Skeletal muscle cell (primary cell): ENCODE data around the gene ADSL.
"Not testable (repeated sequence)": the region's sequence is repeated elsewhere in the genome, so short reads cannot be mapped to it uniquely, and the experiment has no call there.

ENCODE experiments used
- DNase-seq: peaks from one replicate; pipeline ENCODE4 v3.0.0-alpha.2; 2010; ENCODE audit warnings: low read depth
- H3K4me3 ChIP-seq: 2 replicates; pipeline ENCODE4 v1.5.1; 2011; ENCODE audit warnings: low read depth, mild to moderate bottlenecking, control low read depth, low read length, moderate library complexity

Gene ADSL

DNA sequence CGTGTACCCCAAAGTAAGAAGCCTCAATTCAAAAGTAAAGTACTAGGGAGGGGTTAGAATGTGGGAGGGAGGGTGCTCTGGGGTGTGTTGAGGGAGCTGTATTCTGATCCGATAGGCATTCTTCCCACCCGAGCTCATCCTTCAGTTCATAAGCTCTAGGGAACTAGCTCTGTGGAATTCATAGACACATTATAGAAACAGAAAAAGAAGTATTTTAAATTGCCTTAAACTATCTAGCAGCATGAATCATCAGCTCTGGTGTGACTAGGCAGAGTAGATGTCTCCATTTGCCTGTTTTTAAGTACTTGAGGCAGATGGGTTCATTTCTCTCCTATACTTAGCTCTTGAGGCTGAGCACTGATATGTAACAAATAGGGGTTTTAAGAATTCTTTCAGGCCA is 16.8 kb downstream of the ADSL start:
- no peak overlapping the region for H3K4me3 ChIP-seq
- peak; percentile 49 for DNase-seq

DNA sequence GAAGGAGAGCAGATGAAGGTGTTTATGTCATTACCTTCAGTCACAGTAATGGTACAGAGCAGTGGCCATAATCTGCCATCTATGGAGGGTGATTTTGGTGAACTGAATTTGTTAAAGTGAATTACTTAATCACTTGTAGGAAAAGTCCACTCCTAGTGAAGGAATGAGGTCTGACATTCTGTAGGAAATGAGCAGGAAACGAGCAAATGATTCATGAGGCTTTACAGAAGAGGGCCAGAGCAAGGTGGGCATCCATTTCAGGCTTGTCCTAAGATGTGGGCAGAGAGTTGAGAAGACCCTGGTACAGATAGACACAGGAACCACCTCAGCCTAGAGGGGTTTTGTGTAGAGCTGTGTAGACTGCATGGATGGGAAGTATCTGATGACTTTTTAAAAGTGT is 18.1 kb downstream of the ADSL start:
- no peak overlapping the region for H3K4me3 ChIP-seq
- no peak for DNase-seq

- no peak for DNase-seq
Measured at GRCh38 chr22:40366068-40366467, 19.8 kb downstream of the ADSL start.

DNA sequence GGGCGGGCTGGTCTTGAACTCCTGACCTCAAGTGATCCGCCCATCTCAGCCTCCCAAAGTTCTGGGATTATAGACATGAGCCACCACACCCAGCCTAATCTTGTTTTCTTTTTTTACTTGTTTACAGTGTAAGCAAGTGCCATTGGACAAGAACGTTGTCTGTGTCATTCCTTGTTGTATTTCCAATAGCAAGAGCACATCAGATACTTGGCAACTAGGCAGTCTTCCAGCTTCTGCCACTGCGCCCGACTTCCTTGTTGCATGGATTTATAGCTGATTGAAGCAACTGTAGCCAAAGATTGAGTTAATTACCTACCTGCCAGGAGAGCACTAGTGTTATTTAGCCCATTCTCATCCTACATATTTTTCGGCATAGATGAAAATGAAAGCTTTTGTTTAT is 21.0 kb downstream of the ADSL start:
- H3K4me3 ChIP-seq, result no peak overlapping the region
- no peak for DNase-seq

More at GRCh38 chr22:40366068-40366467, 19.8 kb downstream of the ADSL start:
- no peak overlapping the region for H3K4me3 ChIP-seq

DNA sequence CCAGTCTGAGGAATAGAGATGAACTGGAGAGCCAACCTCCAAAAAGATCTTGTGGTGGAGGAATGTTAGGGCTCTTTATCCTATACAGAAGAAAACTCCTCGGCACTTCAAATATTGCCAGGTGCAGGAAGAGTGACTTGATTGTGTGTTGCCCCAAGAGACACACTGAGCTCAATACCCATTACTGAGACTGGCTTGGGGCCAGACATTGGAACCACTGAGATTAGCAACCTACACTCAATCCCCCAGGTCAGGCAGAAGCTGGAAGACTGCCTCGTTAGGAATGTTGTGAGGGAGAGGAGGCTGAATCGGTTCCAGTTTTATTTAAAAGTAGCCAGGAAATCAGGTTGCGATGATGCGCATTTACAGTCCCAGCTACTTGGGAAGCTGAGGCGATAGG is 21.7 kb downstream of the ADSL start:
- no peak for DNase-seq
- H3K4me3 ChIP-seq, result no peak overlapping the region

DNA sequence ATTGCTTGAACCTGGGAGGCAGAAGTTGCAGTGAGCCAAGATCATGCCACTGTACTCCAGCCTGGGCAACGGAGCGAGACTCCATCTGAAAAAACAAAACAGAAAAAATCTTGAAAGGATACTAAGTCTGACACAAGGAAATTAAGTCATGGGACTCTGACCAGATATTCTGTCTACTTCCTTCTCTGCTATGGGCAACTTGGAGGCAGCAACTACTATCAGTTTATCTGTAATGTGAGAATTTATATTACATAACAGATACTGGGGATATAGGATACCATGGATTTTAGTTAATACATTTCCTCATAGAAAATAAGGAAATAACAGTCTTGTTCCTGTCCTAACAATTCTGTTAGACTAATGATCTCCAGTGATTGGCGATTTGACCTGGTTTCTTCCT is 22.5 kb downstream of the ADSL start:
- H3K4me3 ChIP-seq, result no peak overlapping the region
- no peak for DNase-seq

- DNase-seq, result no peak
- no peak overlapping the region for H3K4me3 ChIP-seq
Measured at GRCh38 chr22:40374567-40374966, 28.3 kb downstream of the ADSL start.

GRCh38 chr22:40376149-40376548 is 29.8 kb downstream of the ADSL start:
- no peak overlapping the region for H3K4me3 ChIP-seq
- DNase-seq, result no peak

DNA sequence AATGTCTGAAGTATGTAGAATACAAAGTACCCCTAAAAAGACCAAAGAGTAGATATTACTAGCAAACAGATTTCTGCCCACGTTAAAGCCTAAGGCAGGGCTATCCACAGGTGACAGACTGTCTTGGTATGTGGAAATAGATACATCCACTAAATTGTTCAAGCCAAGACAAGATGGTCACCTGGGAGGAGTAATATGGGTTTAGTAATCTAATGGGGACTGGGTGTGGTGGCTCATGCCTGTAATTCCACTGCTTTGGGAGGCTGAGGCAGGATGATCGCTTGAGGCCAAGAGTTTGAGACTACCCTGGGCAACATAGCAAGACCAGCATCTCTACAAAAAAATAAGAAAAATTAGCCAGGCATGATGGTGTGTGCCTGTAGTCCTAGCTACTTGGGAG is 31.6 kb downstream of the ADSL start:
- H3K4me3 ChIP-seq, result no peak overlapping the region
- no peak for DNase-seq

DNA sequence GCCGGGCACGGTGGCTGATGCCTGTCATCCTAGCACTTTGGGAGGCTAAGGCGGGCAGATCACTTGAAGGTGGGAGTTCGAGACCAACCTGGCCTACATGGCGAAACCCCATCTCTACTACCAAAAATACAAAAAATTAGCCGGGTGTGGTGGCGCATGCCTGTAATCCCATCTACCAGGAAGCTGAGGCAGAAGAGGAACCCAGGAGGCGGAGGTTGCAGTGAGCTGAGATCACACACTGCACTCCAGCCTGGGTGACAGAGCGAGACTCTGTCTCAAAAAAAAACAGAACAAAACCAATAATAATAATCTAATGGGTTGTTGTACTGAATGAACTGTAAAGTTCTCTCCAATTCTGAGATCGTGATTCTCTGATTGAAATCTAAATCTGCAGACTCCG is 32.1 kb downstream of the ADSL start:
- not testable (repeated sequence) for H3K4me3 ChIP-seq, DNase-seq

DNA sequence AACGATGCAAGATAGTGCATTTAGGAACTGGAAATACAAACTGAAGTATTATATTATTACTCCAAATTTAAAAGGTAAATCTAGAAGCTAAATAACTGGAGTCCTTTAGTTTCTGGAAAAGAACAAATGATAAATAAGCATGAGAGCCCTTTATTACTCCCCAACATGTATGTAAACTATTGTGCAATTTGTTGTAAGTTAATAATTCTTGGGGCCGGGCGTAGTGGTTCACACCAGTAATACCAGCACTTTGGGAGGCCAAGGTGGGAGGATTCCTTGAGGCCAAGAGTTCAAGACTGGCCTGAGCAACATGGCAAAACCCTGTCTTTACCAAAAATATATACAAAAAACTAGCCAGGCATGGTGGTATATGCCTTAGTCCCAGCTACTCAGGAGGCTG is 35.2 kb downstream of the ADSL start:
- H3K4me3 ChIP-seq, result no peak overlapping the region
- DNase-seq, result no peak

DNA sequence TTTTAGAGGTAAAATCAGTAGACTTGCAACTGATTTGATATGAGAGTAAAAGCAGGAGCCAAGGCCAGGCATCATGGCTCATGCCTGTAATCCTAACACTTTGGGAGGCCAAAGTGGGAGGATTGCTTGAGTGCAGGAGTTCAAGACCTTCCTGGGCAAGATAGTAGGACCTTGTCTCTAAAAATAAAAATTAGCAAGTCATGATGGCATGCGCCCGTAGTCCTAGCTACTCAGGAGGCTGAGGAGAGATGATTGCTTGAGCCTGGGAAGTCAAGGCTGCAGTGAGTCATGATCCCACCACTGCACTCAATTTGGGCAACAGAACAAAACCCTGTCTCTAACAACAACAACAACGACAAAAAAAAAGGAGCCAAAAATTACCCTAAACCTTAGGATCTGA is 37.6 kb downstream of the ADSL start:
- H3K4me3 ChIP-seq, result no peak overlapping the region
- no peak for DNase-seq

GRCh38 chr22:40385036-40385782 is 38.9 kb downstream of the ADSL start:
- H3K4me3 ChIP-seq, result no peak overlapping the region
- no peak for DNase-seq

DNA sequence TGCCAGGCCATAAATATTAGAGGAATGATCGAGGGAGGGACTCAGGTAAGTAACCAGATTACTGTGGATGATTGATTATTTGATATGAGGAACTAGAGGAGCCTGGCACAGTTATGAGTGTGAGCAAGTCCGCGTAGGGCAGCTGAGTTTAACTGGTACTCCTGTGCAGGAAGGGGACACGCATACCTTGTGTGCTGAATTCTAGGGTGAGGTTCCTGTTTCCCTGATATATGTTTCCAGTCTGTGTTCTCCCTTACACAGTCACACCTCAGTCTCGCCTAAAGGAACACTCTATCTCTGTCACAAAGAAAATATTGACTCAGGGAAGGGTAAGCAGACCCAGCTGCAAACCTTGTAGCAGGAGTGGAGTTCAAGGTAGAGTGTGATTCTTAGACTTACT is 41.4 kb downstream of the ADSL start:
- DNase-seq, result no peak

DNA sequence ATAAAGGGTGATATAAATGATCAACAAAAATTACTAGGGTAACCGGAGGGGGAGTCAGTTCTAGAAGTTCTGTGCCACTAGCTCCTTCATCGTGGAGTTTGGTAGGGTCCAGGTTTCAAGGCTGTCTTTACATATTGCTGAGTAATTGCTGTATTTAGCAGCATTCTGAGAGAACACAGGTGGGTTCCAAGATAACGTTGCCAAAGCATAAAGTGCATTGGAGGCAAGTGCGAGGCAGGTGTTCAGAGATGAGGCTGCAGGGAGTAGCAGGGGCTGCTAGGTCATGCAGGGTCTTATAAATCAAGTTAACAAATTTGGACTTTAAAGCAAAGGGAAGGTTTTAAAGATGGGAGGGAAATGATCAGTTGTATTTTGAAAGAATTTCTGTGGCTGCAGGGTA is 41.9 kb downstream of the ADSL start:
- H3K4me3 ChIP-seq, result no peak overlapping the region
- no peak for DNase-seq

More for the DNA sequence above, 41.4 kb downstream of the ADSL start:
- no peak overlapping the region for H3K4me3 ChIP-seq

DNA sequence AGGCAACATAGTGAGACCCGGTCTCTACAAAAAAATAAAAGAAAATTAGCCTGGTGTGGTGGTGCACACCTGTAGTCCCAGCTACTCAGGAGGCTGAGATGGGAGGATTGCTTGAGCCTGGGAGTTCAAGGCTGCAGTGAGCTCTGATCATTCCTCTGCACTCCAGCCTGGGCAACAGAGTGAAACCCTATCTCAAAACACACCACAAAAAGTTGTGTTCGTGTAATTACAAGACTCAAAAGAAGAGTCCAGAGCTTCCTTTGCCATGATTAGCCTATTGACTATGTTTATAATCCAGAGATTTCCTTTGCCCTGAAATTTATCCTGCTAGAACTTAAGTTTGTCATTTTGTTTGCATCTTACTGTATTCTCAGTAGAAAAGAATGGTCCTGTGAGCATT is 45.1 kb downstream of the ADSL start:
- no peak for DNase-seq
- H3K4me3 ChIP-seq, result no peak overlapping the region

GRCh38 chr22:40392618-40393017 is 46.3 kb downstream of the ADSL start:
- H3K4me3 ChIP-seq, result no peak overlapping the region
- DNase-seq, result no peak

DNA sequence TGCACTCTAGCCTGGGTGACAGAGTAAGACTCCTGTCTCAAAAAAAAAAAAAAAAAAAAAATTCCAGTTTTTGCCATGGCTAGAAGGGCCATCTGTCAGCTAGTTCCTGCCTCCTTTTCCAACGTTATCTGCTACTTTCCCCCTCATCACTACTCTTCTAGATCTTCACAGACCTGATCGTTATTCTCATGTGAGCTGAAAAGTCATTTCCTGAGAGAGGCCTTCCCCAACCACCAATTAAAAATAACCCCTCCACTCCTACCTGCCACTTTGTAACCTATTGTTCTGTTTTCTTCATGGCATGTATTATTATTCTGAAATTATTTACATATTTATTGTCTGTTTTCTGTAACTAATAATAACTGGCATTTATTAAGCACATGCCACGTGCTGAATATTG is 48.3 kb downstream of the ADSL start:
- H3K4me3 ChIP-seq, result no peak overlapping the region
- no peak for DNase-seq

DNA sequence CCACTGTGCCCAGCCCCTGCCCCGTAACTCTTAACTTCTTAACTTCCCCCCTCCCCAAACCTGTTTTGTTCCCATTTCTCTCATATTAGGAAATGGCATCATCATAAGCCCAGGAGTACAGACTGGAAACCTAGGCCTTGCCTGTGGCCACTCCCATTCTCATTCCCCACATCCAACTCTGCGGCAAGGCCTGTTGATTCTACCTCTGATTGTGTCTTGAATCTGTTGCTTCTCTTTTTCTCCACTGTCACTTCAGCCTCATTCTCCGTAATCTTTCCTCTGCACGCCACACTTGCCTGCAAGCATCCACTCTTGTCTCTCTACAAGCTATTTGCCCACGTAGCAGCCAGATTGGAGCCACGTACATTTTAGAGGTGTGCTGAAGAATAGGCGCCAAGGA is 49.3 kb downstream of the ADSL start:
- H3K4me3 ChIP-seq, result no peak overlapping the region
- DNase-seq, result no peak

- no peak overlapping the region for H3K4me3 ChIP-seq
- DNase-seq, result peak; percentile 50
Measured at GRCh38 chr22:40396882-40397281, 50.6 kb downstream of the ADSL start.

- no peak for DNase-seq
- no peak overlapping the region for H3K4me3 ChIP-seq
Measured at GRCh38 chr22:40397396-40397795, 51.1 kb downstream of the ADSL start.

DNA sequence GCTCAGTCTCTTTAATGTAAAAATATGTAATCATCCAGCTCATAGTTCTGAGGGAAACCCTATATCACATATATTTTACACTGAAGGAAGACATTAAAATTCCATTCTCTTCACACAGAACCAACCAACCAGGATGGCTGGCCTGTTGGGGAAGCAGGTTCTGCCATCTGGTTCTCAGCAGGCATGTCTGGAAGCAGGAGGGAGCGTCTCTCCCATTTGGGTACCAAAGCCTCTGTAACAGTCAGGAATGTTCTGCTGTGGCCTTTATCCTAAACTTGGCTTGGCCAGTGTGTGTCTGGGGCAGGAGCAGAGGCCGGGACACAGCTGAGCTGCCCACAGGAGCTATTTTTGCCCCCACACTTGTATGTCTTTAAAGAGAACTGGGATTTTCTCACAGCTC is 53.3 kb downstream of the ADSL start:
- no peak for DNase-seq
- no peak overlapping the region for H3K4me3 ChIP-seq
